ENCODE measurements around the gene LOXL3. TPM values are rescaled to one million over a fixed set of nuclear protein-coding genes. Genes with fewer than 3 reads are reported as not detected.
"Not testable (repeated sequence)": the region's sequence is repeated elsewhere in the genome, so short reads cannot be mapped to it uniquely, and the experiment has no call there.

LOXL3 gene
- total RNA-seq, 1 donor from 2014 or later: 12.1 TPM

GRCh38 chr2:74493546-74493945 is 60.2 kb downstream of the LOXL3 start:
- H3K4me3 ChIP-seq: no peak overlapping the region
- intact Hi-C loops (cut with DNase I): no loop called here
- TF ChIP-seq CTCF (IDR thresholded peaks at IDR 0.05): no peak
- ATAC-seq (no peak), DNase-seq (no peak)
- no peak overlapping the region for H3K27ac ChIP-seq
- peaks cover 15% of the 10 kb centered on the region for H3K27me3 ChIP-seq (ENCODE audit: low read depth)
- peaks cover 50% of the 10 kb centered on the region for H3K36me3 ChIP-seq
- H3K4me1 ChIP-seq: peaks cover 13% of the 10 kb centered on the region
- H3K9me3 ChIP-seq: no peaks in the 10 kb centered on the region

- H3K27ac ChIP-seq: no peak overlapping the region
- peak; percentile 28 for DNase-seq
- intact Hi-C loops (cut with DNase I): no loop called here
- peaks cover 65% of the 10 kb centered on the region for H3K36me3 ChIP-seq
- no peaks in the 10 kb centered on the region for H3K9me3 ChIP-seq
- no peak for TF ChIP-seq CTCF (IDR thresholded peaks at IDR 0.05)
- H3K4me1 ChIP-seq: no peaks in the 10 kb centered on the region
- H3K4me3 ChIP-seq: no peak overlapping the region
- no peak for ATAC-seq
- H3K27me3 ChIP-seq (ENCODE audit: low read depth): no peaks in the 10 kb centered on the region
Measured at GRCh38 chr2:74491648-74492544, 61.8 kb downstream of the LOXL3 start.

- no peak overlapping the region for H3K4me3 ChIP-seq
- no peaks in the 10 kb centered on the region for H3K27me3 ChIP-seq (ENCODE audit: low read depth)
- intact Hi-C loops (cut with DNase I): no loop called here
- ATAC-seq (no peak), DNase-seq (peak; percentile 22)
- no peak for TF ChIP-seq CTCF (IDR thresholded peaks at IDR 0.05)
- no peak overlapping the region for H3K27ac ChIP-seq
- no peaks in the 10 kb centered on the region for H3K9me3 ChIP-seq
- H3K36me3 ChIP-seq: peaks cover 85% of the 10 kb centered on the region
- no peaks in the 10 kb centered on the region for H3K4me1 ChIP-seq
Measured at GRCh38 chr2:74489906-74490305, 63.8 kb downstream of the LOXL3 start.

- peaks cover 5% of the 10 kb centered on the region for H3K4me1 ChIP-seq
- no peak overlapping the region for H3K27ac ChIP-seq
- H3K9me3 ChIP-seq: no peaks in the 10 kb centered on the region
- DNase-seq (peak; percentile 6), ATAC-seq (no peak)
- intact Hi-C loops (cut with DNase I): no loop called here
- H3K36me3 ChIP-seq: peaks cover 80% of the 10 kb centered on the region
- TF ChIP-seq CTCF (IDR thresholded peaks at IDR 0.05): no peak
- H3K4me3 ChIP-seq: no peak overlapping the region
- no peaks in the 10 kb centered on the region for H3K27me3 ChIP-seq (ENCODE audit: low read depth)
Measured at GRCh38 chr2:74488643-74489481, 64.9 kb downstream of the LOXL3 start.

- Histone ChIP-seq H3K4me3 (no peak overlapping the region), H3K4me1 (peaks cover 21% of the 10 kb centered on the region), H3K36me3 (peaks cover 53% of the 10 kb centered on the region), H3K27me3 (ENCODE audit: low read depth) (no peaks in the 10 kb centered on the region), H3K27ac (no peak overlapping the region), H3K9me3 (no peaks in the 10 kb centered on the region)
- intact Hi-C loops (cut with DNase I): no loop called here
- TF ChIP-seq CTCF (IDR thresholded peaks at IDR 0.05): no peak
- DNase-seq (peak; percentile 4), ATAC-seq (no peak)
Measured at GRCh38 chr2:74486141-74486540, 67.6 kb downstream of the LOXL3 start.

GRCh38 chr2:74483675-74484164 is 70.0 kb downstream of the LOXL3 start:
- Histone ChIP-seq H3K27ac (peak overlapping the region; percentile 92), H3K36me3 (peaks cover 56% of the 10 kb centered on the region), H3K4me1 (peaks cover 32% of the 10 kb centered on the region), H3K4me3 (peak overlapping the region; percentile 98)
- not testable (repeated sequence) for ATAC-seq; H3K27me3 ChIP-seq (ENCODE audit: low read depth); H3K9me3 ChIP-seq
- peak; percentile 28 for DNase-seq
- intact Hi-C loops (cut with DNase I): loop anchor here (2.0 kb wide), 1 partner anchor 103 kb away; no protein-coding TSS in a partner anchor

All from lower lobe of right lung (tissue), 2 donors.